ENCODE data around the gene HEXIM1.

GRCh38 chr17:45145035-45145389 is 3.3 kb upstream of the HEXIM1 start:
- TF ChIP-seq CTCF (IDR thresholded peaks at IDR 0.05), result no peak
- TF ChIP-seq POLR2AphosphoS5 (IDR thresholded peaks at IDR 0.05), result no peak
- TF ChIP-seq POLR2A (IDR thresholded peaks at IDR 0.05), result no peak
- TF ChIP-seq EP300 (IDR thresholded peaks at IDR 0.05; ENCODE audit: low read depth), result no peak

Data from transverse colon (tissue), 4 donors.